ENCODE data around the gene OPCML. TPM values are rescaled to one million over a fixed set of nuclear protein-coding genes. Genes with fewer than 3 reads are reported as not detected.

OPCML gene
- total RNA-seq, 3 donors from 2014 or later (not counting 1 experiment from before 2014, with no cell fraction given), result not detected

DNA sequence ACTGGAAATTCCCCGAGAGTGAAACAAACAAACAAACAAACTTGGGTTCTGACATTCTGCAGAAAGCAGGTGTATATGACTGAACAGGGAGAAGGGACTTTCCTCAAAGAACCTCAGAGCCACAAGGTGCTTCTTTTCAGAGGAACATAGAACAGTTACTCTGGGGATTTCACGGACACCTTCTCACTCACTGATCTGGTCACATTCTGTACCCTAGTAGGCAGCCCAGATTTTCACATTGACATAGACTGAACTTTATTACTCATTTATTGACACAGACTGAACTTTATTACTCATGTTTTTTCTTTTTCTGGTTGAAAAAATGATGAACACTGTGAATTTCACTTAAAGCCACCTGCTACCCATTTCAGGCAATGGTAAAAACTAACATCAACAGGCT, 263.0 kb downstream of the OPCML start:
- WGBS (ENCODE audit: insufficient coverage), result 60% methylated on average over 2 of the region's 2 CpGs
- Mint-ChIP-seq H3K9me3 (peaks cover 0 to 2% of the 10 kb centered on the region in 2 donors), H3K27me3 (ENCODE audit: low read depth in 2 of 2) (peaks cover 2 to 7% of the 10 kb centered on the region in 2 donors), H3K4me3 (no peak overlapping the region), H3K27ac (no peak overlapping the region), H3K4me1 (no peaks in the 10 kb centered on the region), H3K36me3 (no peaks in the 10 kb centered on the region)
- Histone ChIP-seq H3K36me3 (ENCODE audit: control insufficient read depth, insufficient read depth, low read length) (no peaks in the 10 kb centered on the region), H3K4me1 (ENCODE audit: control insufficient read depth, insufficient read depth, low read length) (no peaks in the 10 kb centered on the region), H3K27me3 (ENCODE audit: control insufficient read depth, insufficient read depth, low read length) (no peaks in the 10 kb centered on the region), H3K9me3 (ENCODE audit: control insufficient read depth, insufficient read depth, low read length) (no peaks in the 10 kb centered on the region), H3K4me3 (ENCODE audit: low read length) (no peak overlapping the region), H3K27ac (ENCODE audit: low read length) (no peak overlapping the region)
- intact Hi-C loops (cut with micrococcal nuclease), result no loop called here
- ATAC-seq (no peak), DNase-seq (no peak)
- TF ChIP-seq, protein P1, sequence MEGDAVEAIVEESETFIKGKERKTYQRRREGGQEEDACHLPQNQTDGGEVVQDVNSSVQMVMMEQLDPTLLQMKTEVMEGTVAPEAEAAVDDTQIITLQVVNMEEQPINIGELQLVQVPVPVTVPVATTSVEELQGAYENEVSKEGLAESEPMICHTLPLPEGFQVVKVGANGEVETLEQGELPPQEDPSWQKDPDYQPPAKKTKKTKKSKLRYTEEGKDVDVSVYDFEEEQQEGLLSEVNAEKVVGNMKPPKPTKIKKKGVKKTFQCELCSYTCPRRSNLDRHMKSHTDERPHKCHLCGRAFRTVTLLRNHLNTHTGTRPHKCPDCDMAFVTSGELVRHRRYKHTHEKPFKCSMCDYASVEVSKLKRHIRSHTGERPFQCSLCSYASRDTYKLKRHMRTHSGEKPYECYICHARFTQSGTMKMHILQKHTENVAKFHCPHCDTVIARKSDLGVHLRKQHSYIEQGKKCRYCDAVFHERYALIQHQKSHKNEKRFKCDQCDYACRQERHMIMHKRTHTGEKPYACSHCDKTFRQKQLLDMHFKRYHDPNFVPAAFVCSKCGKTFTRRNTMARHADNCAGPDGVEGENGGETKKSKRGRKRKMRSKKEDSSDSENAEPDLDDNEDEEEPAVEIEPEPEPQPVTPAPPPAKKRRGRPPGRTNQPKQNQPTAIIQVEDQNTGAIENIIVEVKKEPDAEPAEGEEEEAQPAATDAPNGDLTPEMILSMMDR (IDR thresholded peaks at IDR 0.05), result no peak

DNA sequence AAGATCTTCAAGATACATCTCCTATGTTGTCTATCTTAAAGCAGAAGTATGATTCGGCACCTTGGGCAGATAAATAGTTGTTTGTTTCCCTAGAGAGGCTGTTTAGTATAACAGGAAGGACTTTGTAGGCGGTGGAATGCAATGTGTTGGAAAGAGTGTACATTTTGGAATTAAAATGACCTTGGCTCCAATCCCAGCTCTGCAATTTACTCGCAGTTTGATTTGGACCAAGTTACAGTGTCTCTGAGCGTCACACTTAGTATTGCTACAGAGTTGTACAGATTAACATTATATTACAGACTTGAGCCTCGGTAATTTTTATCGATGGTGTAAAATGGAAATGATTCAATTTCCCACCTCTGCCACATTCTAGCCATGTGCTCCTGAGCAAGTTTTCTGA, 265.3 kb downstream of the OPCML start:
- ATAC-seq, result no peak
- no peak overlapping the region for H3K27ac Mint-ChIP-seq
- H3K27me3 Mint-ChIP-seq (ENCODE audit: low read depth in 2 of 2), result peaks cover 2 to 7% of the 10 kb centered on the region in 2 donors
- no peaks in the 10 kb centered on the region for H3K4me1 Mint-ChIP-seq
- no peak for DNase-seq
- peaks cover 0 to 4% of the 10 kb centered on the region in 2 donors for H3K9me3 Mint-ChIP-seq
- 92% methylated on average over 6 of the region's 6 CpGs for WGBS (ENCODE audit: insufficient coverage)
- no peaks in the 10 kb centered on the region for H3K36me3 Mint-ChIP-seq
- no peaks in the 10 kb centered on the region for H3K4me1 ChIP-seq (ENCODE audit: control insufficient read depth, insufficient read depth, low read length)
- H3K27me3 ChIP-seq (ENCODE audit: control insufficient read depth, insufficient read depth, low read length), result no peaks in the 10 kb centered on the region
- no peaks in the 10 kb centered on the region for H3K9me3 ChIP-seq (ENCODE audit: control insufficient read depth, insufficient read depth, low read length)
- H3K4me3 Mint-ChIP-seq, result no peak overlapping the region
- no peak overlapping the region for H3K4me3 ChIP-seq (ENCODE audit: low read length)
- intact Hi-C loops (cut with micrococcal nuclease), result no loop called here
- H3K27ac ChIP-seq (ENCODE audit: low read length), result no peak overlapping the region
- H3K36me3 ChIP-seq (ENCODE audit: control insufficient read depth, insufficient read depth, low read length), result no peaks in the 10 kb centered on the region
- TF ChIP-seq, protein P1 (IDR thresholded peaks at IDR 0.05), result no peak

DNA sequence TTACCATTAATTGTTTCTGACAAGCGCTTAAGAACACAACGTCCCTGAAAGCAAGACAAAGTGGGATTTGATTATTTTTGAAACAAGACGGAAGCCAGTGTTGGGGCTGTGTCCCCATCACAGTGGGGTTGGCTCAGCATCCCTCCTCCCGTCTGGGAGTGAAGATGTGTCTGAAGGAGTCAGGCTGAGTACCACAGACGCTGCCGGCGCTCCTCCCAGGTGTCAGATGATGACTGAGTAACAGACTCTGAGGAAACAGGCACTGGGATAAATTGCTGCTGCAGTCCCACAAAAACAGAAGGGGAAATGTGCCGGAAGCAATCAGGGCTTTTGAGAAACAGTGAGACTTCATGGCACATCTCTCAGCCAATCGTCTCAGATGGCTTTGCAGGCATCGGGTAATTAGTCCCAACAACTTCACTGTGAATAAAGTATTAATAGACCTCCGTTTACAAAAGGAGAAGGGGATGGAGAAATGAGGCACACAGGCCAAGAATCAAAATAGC, 266.7 kb downstream of the OPCML start:
- Mint-ChIP-seq H3K36me3 (no peaks in the 10 kb centered on the region), H3K27me3 (ENCODE audit: low read depth in 2 of 2) (peaks cover 2 to 7% of the 10 kb centered on the region in 2 donors), H3K4me3 (no peak overlapping the region), H3K27ac (no peak overlapping the region), H3K4me1 (no peaks in the 10 kb centered on the region), H3K9me3 (peaks cover 0 to 4% of the 10 kb centered on the region in 2 donors)
- intact Hi-C loops (cut with micrococcal nuclease), result no loop called here
- TF ChIP-seq, protein P1 (IDR thresholded peaks at IDR 0.05), result no peak
- DNase-seq, result no peak
- 71% methylated on average over 11 of the region's 11 CpGs for WGBS (ENCODE audit: insufficient coverage)
- no peaks in the 10 kb centered on the region for H3K4me1 ChIP-seq (ENCODE audit: control insufficient read depth, insufficient read depth, low read length)
- no peaks in the 10 kb centered on the region for H3K9me3 ChIP-seq (ENCODE audit: control insufficient read depth, insufficient read depth, low read length)
- ATAC-seq, result no peak
- H3K27ac ChIP-seq (ENCODE audit: low read length), result no peak overlapping the region
- no peaks in the 10 kb centered on the region for H3K27me3 ChIP-seq (ENCODE audit: control insufficient read depth, insufficient read depth, low read length)
- H3K4me3 ChIP-seq (ENCODE audit: low read length), result no peak overlapping the region
- no peaks in the 10 kb centered on the region for H3K36me3 ChIP-seq (ENCODE audit: control insufficient read depth, insufficient read depth, low read length)

DNA sequence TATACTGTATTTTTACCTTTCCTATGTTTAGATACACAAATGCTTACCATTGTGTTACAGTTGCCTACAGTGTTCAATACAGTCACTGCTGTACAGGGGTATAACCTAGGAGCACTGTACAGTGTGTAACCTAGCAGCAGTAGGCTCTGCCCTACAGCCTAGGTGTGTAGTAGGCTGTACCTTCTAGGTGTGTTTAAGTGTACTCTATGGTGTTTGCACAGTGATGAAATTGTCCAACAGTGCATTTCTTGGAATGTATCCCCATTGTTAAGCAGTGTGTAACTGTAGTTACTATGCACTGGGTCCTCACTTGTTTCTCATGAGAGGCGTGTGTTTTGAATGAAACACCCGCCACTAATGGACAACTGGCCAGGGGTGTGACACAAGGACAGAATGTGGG, 269.0 kb downstream of the OPCML start:
- Histone ChIP-seq H3K9me3 (ENCODE audit: control insufficient read depth, insufficient read depth, low read length) (no peaks in the 10 kb centered on the region), H3K36me3 (ENCODE audit: control insufficient read depth, insufficient read depth, low read length) (no peaks in the 10 kb centered on the region), H3K27me3 (ENCODE audit: control insufficient read depth, insufficient read depth, low read length) (no peaks in the 10 kb centered on the region), H3K4me3 (ENCODE audit: low read length) (no peak overlapping the region), H3K27ac (ENCODE audit: low read length) (no peak overlapping the region), H3K4me1 (ENCODE audit: control insufficient read depth, insufficient read depth, low read length) (no peaks in the 10 kb centered on the region)
- H3K27ac Mint-ChIP-seq, result no peak overlapping the region
- intact Hi-C loops (cut with micrococcal nuclease), result no loop called here
- ATAC-seq (no peak), DNase-seq (no peak)
- H3K9me3 Mint-ChIP-seq, result peaks cover 4 to 7% of the 10 kb centered on the region in 2 donors
- peaks cover 5 to 7% of the 10 kb centered on the region in 2 donors for H3K27me3 Mint-ChIP-seq (ENCODE audit: low read depth in 2 of 2)
- no peaks in the 10 kb centered on the region for H3K36me3 Mint-ChIP-seq
- no peaks in the 10 kb centered on the region for H3K4me1 Mint-ChIP-seq
- 84% methylated on average over 2 of the region's 2 CpGs for whole genome bisulfite sequencing (ENCODE audit: insufficient coverage)
- TF ChIP-seq, protein P1 (IDR thresholded peaks at IDR 0.05), result no peak
- H3K4me3 Mint-ChIP-seq, result no peak overlapping the region

Measured in natural killer cell (primary cell).